Testis (tissue), 2 donors: ENCODE results near the gene WNT9B.

Source experiments
- CTCF ChIP-seq, 3 experiments: fragments of 450-650 bp in 2 of 3; fragments of 200-600 bp in 1 of 3; sonication (generic) in 1 of 3; IDR thresholded peaks; one replicate each; pipeline ENCODE4 v1.5.1; 2016 to 2019; ENCODE audit warnings: antibody characterized with exemption in 3 of 3, mild to moderate bottlenecking in 2 of 3, moderate library complexity in 1 of 3
- POLR2A ChIP-seq: fragments of 450-650 bp; IDR thresholded peaks from one replicate; pipeline ENCODE4 v1.6.1; 2017; ENCODE audit warnings: antibody characterized with exemption, mild to moderate bottlenecking, moderate library complexity

- TF ChIP-seq POLR2A (no peak), CTCF (IDR thresholded peaks at IDR 0.05) (no peak)
These were observed 34.1 kb upstream of the WNT9B start for GRCh38 chr17:46817151-46817900.
